H1 (cell line): ENCODE measurements around the gene PRKD1. TPM values are rescaled to one million over a fixed set of nuclear protein-coding genes. Genes with fewer than 3 reads are reported as not detected.

Source experiments
- CTCF ChIA-PET: fragments of 300-600 bp; sonication (Branson Sonifier 250); formaldehyde crosslinking; loops from one replicate; lab custom pipeline; 2021; ENCODE audit not compliant: partially characterized antibody; lab: Charles Lee
- POLR2A ChIA-PET: fragments of 300-600 bp; sonication (Branson Sonifier 250); formaldehyde crosslinking; loops from one replicate; lab custom pipeline; 2021; ENCODE audit warnings: inconsistent platforms; ENCODE audit not compliant: partially characterized antibody; lab: Charles Lee
- DNase-seq, 2 experiments: peaks; one replicate each; pipeline versions ENCODE4 v3.0.0 to v3.0.0-alpha.2; 2010 to 2022; ENCODE audit warnings: low spot score in 2 of 2, low read depth in 1 of 2, mixed read lengths in 1 of 2
- FAIRE-seq: peaks from 2 replicates; lab custom pipeline; 2011; peaks lifted over from hg19 to GRCh38; lab: Jason Lieb, UNC
- H2AFZ ChIP-seq: 2 replicates; pipeline ENCODE4 v1.8.1; 2012; ENCODE audit warnings: low read length, inconsistent platforms
- H2AK5ac ChIP-seq: 2 replicates; pipeline ENCODE4 v1.6.1; 2013; ENCODE audit warnings: low read depth, low read length
- H2BK120ac ChIP-seq: replicated peaks from 2 replicates; pipeline ENCODE3; 2013; ENCODE audit warnings: low read depth, low read length, inconsistent platforms
- H2BK12ac ChIP-seq: 2 replicates; pipeline ENCODE4 v1.6.1; 2013; ENCODE audit warnings: low read depth, low read length
- H2BK15ac ChIP-seq: 2 replicates; pipeline ENCODE4 v1.6.1; 2013; ENCODE audit warnings: low read length
- H2BK20ac ChIP-seq: 2 replicates; pipeline ENCODE4 v1.6.1; 2013; ENCODE audit warnings: low read length
- H2BK5ac ChIP-seq: 2 replicates; pipeline ENCODE4 v1.6.1; 2013; ENCODE audit warnings: low read depth, low read length
- H3K14ac ChIP-seq: 2 replicates; pipeline ENCODE4 v1.6.1; 2013; ENCODE audit warnings: inconsistent platforms; ENCODE audit not compliant: insufficient read length
- H3K18ac ChIP-seq: 2 replicates; pipeline ENCODE4 v1.6.1; 2013; ENCODE audit warnings: low read length; ENCODE audit errors: extremely low read depth
- H3K23ac ChIP-seq: 2 replicates; pipeline ENCODE4 v1.6.1; 2013; ENCODE audit warnings: inconsistent platforms; ENCODE audit not compliant: insufficient read length
- H3K23me2 ChIP-seq: 2 replicates; pipeline ENCODE4 v1.6.1; 2013; ENCODE audit warnings: low read depth, low read length
- H3K27ac ChIP-seq: 2 replicates; pipeline ENCODE4 v1.6.1; 2011; ENCODE audit warnings: low read depth, low read length, inconsistent platforms
- H3K27me3 ChIP-seq, 4 experiments: replicated peaks in 1 of 4; 1 replicate in 1 of 4; 2 replicates in 3 of 4; pipeline versions ENCODE4 v1.6.1 to v1.8.1; 2011 to 2013; ENCODE audit warnings: low read length in 3 of 4, mild to moderate bottlenecking in 3 of 4, inconsistent platforms in 2 of 4, mixed read lengths in 2 of 4, moderate library complexity in 1 of 4; ENCODE audit not compliant: control insufficient read depth in 3 of 4, insufficient read depth in 3 of 4; ENCODE audit errors: extremely low read depth in 1 of 4
- H3K36me3 ChIP-seq, 4 experiments: 2 replicates each; pipeline versions ENCODE4 v1.6.1 to v1.8.1; 2011 to 2013; ENCODE audit warnings: mild to moderate bottlenecking in 4 of 4, low read length in 3 of 4, moderate library complexity in 2 of 4, control low read depth in 1 of 4, inconsistent platforms in 1 of 4; ENCODE audit not compliant: insufficient read depth in 4 of 4, control insufficient read depth in 2 of 4
- H3K4ac ChIP-seq: replicated peaks from 2 replicates; pipeline ENCODE3; 2013; ENCODE audit warnings: low read length, low read depth, mixed read lengths, inconsistent platforms; ENCODE audit not compliant: insufficient read length
- H3K4me1 ChIP-seq, 4 experiments: replicated peaks in 1 of 4; 1 replicate in 1 of 4; 2 replicates in 3 of 4; pipeline versions ENCODE4 v1.6.1 to v1.8.1; 2011 to 2013; ENCODE audit warnings: low read length in 3 of 4, inconsistent platforms in 2 of 4, mixed read lengths in 1 of 4; ENCODE audit not compliant: insufficient read depth in 4 of 4, control insufficient read depth in 3 of 4
- H3K4me2 ChIP-seq, 2 experiments: 2 replicates each; pipeline versions ENCODE4 v1.6.1 to v1.8.1; 2011 to 2013; ENCODE audit warnings: low read depth in 2 of 2, low read length in 2 of 2, control low read depth in 1 of 2, inconsistent platforms in 1 of 2, mild to moderate bottlenecking in 1 of 2; ENCODE audit not compliant: insufficient read depth in 1 of 2
- H3K4me3 ChIP-seq, 4 experiments: fragments of 200-600, 300-600 bp in 1 of 4; sonication (generic), shearing (Covaris generic), sonication (Bioruptor Twin) in 1 of 4; 2 replicates each; pipeline versions ENCODE4 v1.5.1 to v1.8.1; 2011 to 2016; ENCODE audit warnings: low read length in 4 of 4, low read depth in 3 of 4, control low read depth in 2 of 4, inconsistent platforms in 2 of 4, mild to moderate bottlenecking in 2 of 4, mixed read lengths in 1 of 4, moderate library complexity in 1 of 4; ENCODE audit not compliant: insufficient read depth in 2 of 4; ENCODE audit errors: extremely low read depth in 1 of 4
- H3K56ac ChIP-seq: replicated peaks from 2 replicates; pipeline ENCODE3; 2013; ENCODE audit warnings: low read depth, mild to moderate bottlenecking, mixed read lengths, low read length, inconsistent platforms; ENCODE audit not compliant: insufficient read length
- H3K79me1 ChIP-seq: 2 replicates; pipeline ENCODE4 v1.6.1; 2013; ENCODE audit warnings: low read depth, low read length, control low read depth
- H3K79me2 ChIP-seq, 2 experiments: 2 replicates each; pipeline versions ENCODE4 v1.6.1 to v1.8.1; 2012 to 2013; ENCODE audit warnings: low read length in 2 of 2, mild to moderate bottlenecking in 2 of 2, inconsistent platforms in 1 of 2; ENCODE audit not compliant: insufficient read depth in 2 of 2, control insufficient read depth in 1 of 2
- H3K9ac ChIP-seq, 4 experiments: replicated peaks in 1 of 4; 1 replicate in 1 of 4; 2 replicates in 3 of 4; pipeline versions ENCODE4 v1.6.1 to v1.8.1; 2011 to 2013; ENCODE audit warnings: low read depth in 3 of 4, low read length in 3 of 4, control low read depth in 2 of 4, mild to moderate bottlenecking in 2 of 4, moderate library complexity in 2 of 4, inconsistent platforms in 1 of 4; ENCODE audit errors: extremely low read depth in 1 of 4
- H3K9me3 ChIP-seq, 2 experiments: 2 replicates each; pipeline versions ENCODE4 v1.6.1 to v1.8.1; 2012 to 2013; ENCODE audit warnings: mild to moderate bottlenecking in 2 of 2, moderate library complexity in 2 of 2, control low read depth in 1 of 2, inconsistent platforms in 1 of 2, low read depth in 1 of 2, low read length in 1 of 2, mixed read lengths in 1 of 2; ENCODE audit not compliant: insufficient read depth in 2 of 2
- H4K20me1 ChIP-seq, 2 experiments: replicated peaks in 1 of 2; 2 replicates each; pipeline versions ENCODE3 to v1.8.1; 2011 to 2013; ENCODE audit warnings: inconsistent platforms in 2 of 2, low read length in 2 of 2, mild to moderate bottlenecking in 1 of 2; ENCODE audit not compliant: insufficient read depth in 2 of 2, control insufficient read depth in 1 of 2
- H4K5ac ChIP-seq: 2 replicates; pipeline ENCODE4 v1.6.1; 2013; ENCODE audit warnings: low read length, low read depth, mixed read lengths, inconsistent platforms; ENCODE audit not compliant: insufficient read length
- H4K8ac ChIP-seq: 2 replicates; pipeline ENCODE4 v1.8.0; 2013; ENCODE audit warnings: mild to moderate bottlenecking, moderate library complexity, low read length, inconsistent platforms; ENCODE audit not compliant: insufficient read depth; ENCODE audit errors: extremely low read depth
- H4K91ac ChIP-seq: replicated peaks from 2 replicates; pipeline ENCODE3; 2013; ENCODE audit warnings: low read length, mixed read lengths, inconsistent platforms; ENCODE audit not compliant: insufficient read length
- ASH2L ChIP-seq: fragments of 200-600, 300-600 bp; sonication (generic); IDR thresholded peaks from one replicate; pipeline ENCODE4 v1.7.1; 2017; ENCODE audit warnings: low read length
- CBX8 ChIP-seq: fragments of 300-800, 300-1000 bp; sonication (generic); IDR thresholded peaks from 2 replicates; pipeline ENCODE4 v1.7.1; 2016; ENCODE audit warnings: low read depth, low read length, borderline replicate concordance
- CTBP2 ChIP-seq: IDR thresholded peaks from 2 replicates; pipeline ENCODE4 v1.7.0; 2011; ENCODE audit warnings: borderline replicate concordance, mild to moderate bottlenecking, moderate library complexity, mixed read lengths, low read length; ENCODE audit not compliant: insufficient read depth, insufficient read length
- GABPA ChIP-seq: IDR thresholded peaks from 2 replicates; pipeline ENCODE4 v1.6.1; 2011; ENCODE audit warnings: mild to moderate bottlenecking, low read length, moderate library complexity, borderline replicate concordance; ENCODE audit not compliant: insufficient read depth
- RAD21 ChIP-seq, 2 experiments: IDR thresholded peaks in 1 of 2; conservative IDR thresholded peaks in 1 of 2; 2 replicates each; pipeline ENCODE4 v1.6.1; 2011; ENCODE audit warnings: low read depth in 2 of 2, low read length in 2 of 2, improper control_type of control experiment in 1 of 2, inconsistent platforms in 1 of 2, mild to moderate bottlenecking in 1 of 2, moderate library complexity in 1 of 2
- SP1 ChIP-seq: IDR thresholded peaks from 2 replicates; pipeline ENCODE4 v1.6.1; 2011; ENCODE audit warnings: low read depth, low read length
- SP4 ChIP-seq: IDR thresholded peaks from 2 replicates; pipeline ENCODE4 v1.6.1; 2012; ENCODE audit warnings: low read length, inconsistent platforms
- SUZ12 ChIP-seq: fragments of 200-600 bp; sonication (generic); IDR thresholded peaks from 2 replicates; pipeline ENCODE4 v1.6.1; 2012; ENCODE audit warnings: mild to moderate bottlenecking, inconsistent platforms, low read length, moderate library complexity, mixed read lengths
- TBP ChIP-seq: IDR thresholded peaks from 2 replicates; pipeline ENCODE4 v1.6.1; 2011; ENCODE audit warnings: low read depth, low read length, improper control_type of control experiment
- WGBS, 2 experiments: shearing (Covaris generic) in 1 of 2; methylation state at CpG; one replicate each; pipeline versions ENCODE4 v1.1.6 to v1.1.7; 2013 to 2015; ENCODE audit warnings: low lambda C conversion rate in 2 of 2, mixed read lengths in 2 of 2, inconsistent platforms in 1 of 2, low coverage in 1 of 2, missing lambda C conversion rate in 1 of 2; ENCODE audit not compliant: insufficient replicate concordance in 2 of 2, insufficient coverage in 1 of 2, insufficient read length in 1 of 2; ENCODE audit errors: extremely low coverage in 1 of 2, missing lambda C conversion rate in 1 of 2; 5-methylcytosine and 5-hydroxymethylcytosine counted together
- polyA plus RNA-seq, 7 experiments: library from polyadenylated mRNA; depleted of rRNA in 3 of 7; stranded (reverse) in 5 of 7; unstranded in 2 of 7; fragments of >200 nt in 5 of 7; fragments of 200-250 nt in 2 of 7; gene quantifications; 1 replicate in 5 of 7; 2 replicates in 1 of 7; 4 replicates in 1 of 7; pipeline versions ENCODE4 v1.2.1 to v1.2.3, GENCODE V29; 2011 to 2013; ENCODE audit warnings: missing spikeins in 2 of 7, mixed read lengths in 2 of 7
- total RNA-seq: library from RNA; stranded (reverse); fragmentation: NEBNext Ultra II Directional; extraction: Animal tissue kit (Norgen Biotek cat#: 25700); gene quantifications from 2 replicates; pipeline ENCODE4 v1.2.1, GENCODE V29; 2021
- TF ChIP-seq, protein P1 (sequence below): IDR thresholded peaks from 2 replicates; pipeline ENCODE4 v1.6.1; 2012; ENCODE audit warnings: low read length, inconsistent platforms

The PRKD1 gene
- total and polyA plus RNA-seq, 2 of the 8 experiments (the other 6 are each of a cell fraction or from before 2014, with no cell fraction given): 3.6 to 6.8 TPM

DNA sequence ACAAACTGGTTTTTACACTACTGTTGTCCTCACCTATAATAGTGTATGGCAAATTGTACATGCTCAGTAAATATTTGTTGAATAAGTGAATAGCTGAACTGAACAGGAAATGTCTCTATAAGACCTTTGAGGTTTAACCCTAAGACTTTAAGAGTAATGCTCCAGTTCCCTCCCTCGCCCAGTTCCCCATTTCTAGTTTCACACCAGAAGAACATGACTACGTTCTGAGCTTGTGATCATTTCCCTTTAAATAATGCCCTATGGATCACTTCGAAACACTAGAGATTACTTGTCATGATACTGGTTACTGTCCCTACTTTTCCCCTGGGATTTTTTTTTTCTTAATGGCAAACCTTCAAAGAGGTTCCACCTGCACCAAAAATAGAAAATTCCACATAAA, 69.3 kb downstream of the PRKD1 start:
- TF ChIP-seq CBX8 (no peak), RAD21 (IDR thresholded peaks at IDR 0.05 in 1 of 2, conservative IDR thresholded peaks at IDR 0.05 in 1 of 2; ENCODE audit: low read depth in 2 of 2, low read length in 2 of 2) (no peak), ASH2L (no peak), CTBP2 (no peak), TBP (no peak), SP1 (no peak), GABPA (no peak), SUZ12 (no peak), SP4 (no peak)
- TF ChIP-seq, protein P1, sequence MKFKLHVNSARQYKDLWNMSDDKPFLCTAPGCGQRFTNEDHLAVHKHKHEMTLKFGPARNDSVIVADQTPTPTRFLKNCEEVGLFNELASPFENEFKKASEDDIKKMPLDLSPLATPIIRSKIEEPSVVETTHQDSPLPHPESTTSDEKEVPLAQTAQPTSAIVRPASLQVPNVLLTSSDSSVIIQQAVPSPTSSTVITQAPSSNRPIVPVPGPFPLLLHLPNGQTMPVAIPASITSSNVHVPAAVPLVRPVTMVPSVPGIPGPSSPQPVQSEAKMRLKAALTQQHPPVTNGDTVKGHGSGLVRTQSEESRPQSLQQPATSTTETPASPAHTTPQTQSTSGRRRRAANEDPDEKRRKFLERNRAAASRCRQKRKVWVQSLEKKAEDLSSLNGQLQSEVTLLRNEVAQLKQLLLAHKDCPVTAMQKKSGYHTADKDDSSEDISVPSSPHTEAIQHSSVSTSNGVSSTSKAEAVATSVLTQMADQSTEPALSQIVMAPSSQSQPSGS: no peak
- Histone ChIP-seq H3K18ac (no peak overlapping the region), H2BK5ac (no peak overlapping the region), H3K27ac (no peak overlapping the region), H3K79me1 (no peaks in the 10 kb centered on the region), H2BK12ac (no peak overlapping the region), H4K91ac (no peak overlapping the region), H3K56ac (no peak overlapping the region), H2BK20ac (no peak overlapping the region), H2BK120ac (no peak overlapping the region), H3K23ac (no peak overlapping the region), H3K14ac (no peak overlapping the region), H3K9ac (no peak overlapping the region), H3K36me3 (peaks cover 0 to 4% (median 0%) of the 10 kb centered on the region in 4 experiments; a peak in 1 of 8 replicates), H3K4me1 (no peaks in the 10 kb centered on the region), H4K8ac (no peak overlapping the region), H3K4me2 (no peak overlapping the region), H3K9me3 (peaks cover 6 to 10% of the 10 kb centered on the region in 2 experiments; a peak in 1 of 4 replicates), H3K27me3 (no peaks in the 10 kb centered on the region), H3K23me2 (no peaks in the 10 kb centered on the region), H2BK15ac (no peak overlapping the region), H2AK5ac (no peak overlapping the region), H3K79me2 (no peaks in the 10 kb centered on the region), H4K5ac (no peak overlapping the region), H3K4me3 (no peak overlapping the region), H4K20me1 (no peaks in the 10 kb centered on the region), H2AFZ (no peak overlapping the region), H3K4ac (no peak overlapping the region)
- FAIRE-seq: no peak
- WGBS, 2 experiments: 92% methylated on average over 3 of the region's 3 CpGs; no CpG with 5 or more reads in 1 of the 2 experiments
- no peak for DNase-seq
- ChIA-PET POLR2A (no interaction called here), CTCF (no interaction called here)
